Fibroblast of villous mesenchyme (primary cell): Measurements from ENCODE around the gene PDIA4. TPM values are rescaled to one million over a fixed set of nuclear protein-coding genes. Genes with fewer than 3 reads are reported as not detected.

Experiments
- DNase-seq: peaks from one replicate; pipeline ENCODE4 v3.0.0-alpha.2; 2010; ENCODE audit warnings: low read depth
- H3K4me3 ChIP-seq: 2 replicates; pipeline ENCODE4 v1.5.1; 2011; ENCODE audit warnings: low read depth, mild to moderate bottlenecking, low read length
- CTCF ChIP-seq: IDR thresholded peaks from 2 replicates; pipeline ENCODE4 v1.5.1; 2012; ENCODE audit warnings: low read depth, mild to moderate bottlenecking, low read length; ENCODE audit not compliant: insufficient read depth
- small RNA-seq: library from RNA; depleted of rRNA; stranded (forward); fragments of <200 nt; gene quantifications from one replicate; pipeline ENCODE3, GENCODE V24; 2012
- total RNA-seq: library from RNA; depleted of rRNA; stranded (reverse); fragments of >200 nt; gene quantifications from 2 replicates; pipeline ENCODE4 v1.2.3, GENCODE V29; 2012

The PDIA4 gene
- total RNA-seq, 1 donor, result 358 TPM

DNA sequence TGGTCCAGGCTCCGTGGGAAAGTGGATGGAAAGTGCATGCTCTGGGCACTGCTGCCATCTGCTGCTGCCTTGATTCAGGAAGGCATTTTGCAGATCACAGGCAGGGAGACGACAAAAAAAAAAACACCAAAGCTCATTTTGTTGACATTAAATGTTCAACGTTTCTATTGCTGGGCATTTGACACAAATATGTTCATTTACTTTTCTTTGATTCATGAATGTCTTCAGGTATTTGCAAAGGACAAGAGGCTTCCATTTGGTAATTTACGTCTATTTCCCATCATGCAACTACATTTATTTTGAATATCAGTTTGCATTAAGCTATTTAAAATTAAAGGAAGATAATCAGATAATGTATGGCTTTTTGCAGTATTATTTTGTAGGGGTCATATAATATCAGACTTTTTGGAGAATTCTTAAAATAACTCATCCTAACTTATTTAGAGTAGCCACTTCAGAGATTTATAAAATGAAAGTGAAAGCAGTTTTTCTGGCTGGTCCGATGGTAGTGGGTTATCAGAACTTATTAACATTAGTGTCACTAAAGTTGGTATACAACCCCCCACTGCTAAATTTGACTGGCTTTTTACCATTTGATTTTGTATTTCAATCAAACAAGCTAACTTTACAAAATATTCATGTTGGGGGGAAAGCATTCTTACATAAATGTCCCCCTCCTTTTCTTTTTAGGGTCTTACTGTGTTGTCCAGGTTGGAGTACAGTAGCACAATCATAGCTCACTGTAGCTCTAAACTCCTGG, 65.3 kb downstream of the PDIA4 start:
- H3K4me3 ChIP-seq, result peak overlapping the region; percentile 76
- TF ChIP-seq CTCF, result peak; percentile 75
- peak; percentile 76 for DNase-seq

- H3K4me3 ChIP-seq, result peak overlapping the region; percentile 76
- no peak for DNase-seq
- no peak for TF ChIP-seq CTCF
Measured at GRCh38 chr7:148962440-148962822, 65.9 kb downstream of the PDIA4 start.

- no peak for DNase-seq
- H3K4me3 ChIP-seq, result no peak overlapping the region
- TF ChIP-seq CTCF, result no peak
Measured at GRCh38 chr7:148959726-148960125, 68.6 kb downstream of the PDIA4 start.

DNA sequence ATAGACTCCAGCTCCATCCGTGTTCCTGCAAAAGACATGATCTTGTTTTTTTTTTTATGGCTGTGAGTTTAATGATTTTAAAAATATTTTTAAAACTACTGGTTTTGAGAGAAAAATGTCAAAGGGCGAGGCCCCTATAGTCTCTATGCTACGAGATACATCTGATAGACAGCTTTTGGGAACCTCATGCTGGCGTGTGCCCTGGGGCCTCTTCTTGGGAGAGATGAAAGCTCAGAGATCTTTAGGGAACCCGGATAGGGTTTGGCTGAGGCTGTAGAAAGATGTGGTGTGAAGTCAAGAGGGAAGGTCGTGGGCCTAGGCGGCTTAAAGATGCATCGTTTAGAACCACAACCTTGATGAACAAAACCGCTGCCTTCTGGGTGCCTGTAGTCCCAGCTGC, 70.2 kb downstream of the PDIA4 start:
- no peak for DNase-seq

DNA sequence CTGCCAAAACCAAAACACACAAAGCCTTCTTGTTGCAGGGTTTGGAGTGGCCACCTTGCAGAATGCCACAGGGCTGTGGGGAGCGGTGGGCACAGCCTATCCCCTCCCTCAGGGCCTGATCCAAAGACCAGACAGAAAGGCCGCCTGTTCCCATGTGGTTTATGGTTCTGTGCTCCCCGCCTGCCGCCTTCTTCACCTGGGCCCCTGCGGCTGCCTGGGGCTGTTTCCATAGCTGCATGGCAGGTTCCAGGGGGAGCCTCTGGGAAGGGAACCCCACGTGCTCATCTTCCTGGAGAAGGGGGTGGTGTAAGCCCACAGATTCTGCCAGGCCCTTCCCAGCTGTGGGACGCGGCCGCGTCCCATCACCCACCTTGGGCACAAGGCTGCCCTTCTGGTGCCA, 73.5 kb downstream of the PDIA4 start:
- no peak for TF ChIP-seq CTCF
- no peak overlapping the region for H3K4me3 ChIP-seq
- no peak for DNase-seq

More for the DNA sequence above, 70.2 kb downstream of the PDIA4 start:
- no peak for TF ChIP-seq CTCF
- no peak overlapping the region for H3K4me3 ChIP-seq

- no peak for DNase-seq
- no peak for TF ChIP-seq CTCF
- no peak overlapping the region for H3K4me3 ChIP-seq
Measured at GRCh38 chr7:148953676-148954075, 74.6 kb downstream of the PDIA4 start.

Small RNA genes within 50 kb of the gene (small RNA-seq; reads per million reads assigned to genes)
- not detected for gene COX6B1P1
- gene RNU6-650P, result not detected
- gene RNY1, result 1,462 reads per million, percentile 99 among the genes with 10 or more reads in this experiment
- gene RNY3, result 1,397 reads per million, percentile 99 among the genes with 10 or more reads in this experiment
- 677 reads per million, percentile 99 among the genes with 10 or more reads in this experiment for gene RNY4

Other genes starting within 250 kb of the PDIA4 start
- 10.6 and 12.1 TPM in 2 replicates for gene EZH2, start 144.2 kb downstream of the PDIA4 start, total RNA-seq
- 6.1 and 9.1 TPM in 2 replicates for gene ZNF786, start 62.2 kb upstream of the PDIA4 start, total RNA-seq
- gene ZNF425, start 97.8 kb upstream of the PDIA4 start, total RNA-seq, result 2.9 and 3.5 TPM in 2 replicates
- gene ZNF398, start 118.9 kb upstream of the PDIA4 start, total RNA-seq, result 16.1 and 18.6 TPM in 2 replicates
- gene ZNF282, start 167.0 kb upstream of the PDIA4 start, total RNA-seq, result 19.0 and 21.6 TPM in 2 replicates
- 5.8 and 6.5 TPM in 2 replicates for gene ZNF212, start 211.1 kb upstream of the PDIA4 start, total RNA-seq
- 8.6 and 9.0 TPM in 2 replicates for gene ZNF783, start 233.7 kb upstream of the PDIA4 start, total RNA-seq